Left colon (tissue), 2 donors: ENCODE results near the gene MUCL1. TPM values are rescaled to one million over a fixed set of nuclear protein-coding genes. Genes with fewer than 3 reads are reported as not detected.

Experiments used
- ATAC-seq: fragments of 200-7000 bp; cut with Tn5 transposase; one replicate; pipeline ENCODE4 v1.9.1; 2020; ENCODE audit warnings: mild to moderate bottlenecking, moderate library complexity
- DNase-seq, 2 donors: peaks; one replicate each; pipeline ENCODE4 v3.0.0-alpha.2; 2020
- intact Hi-C, 2 donors: fragments of 100-400 bp; cut with DNase I in 1 of 2; cut with micrococcal nuclease in 1 of 2; formaldehyde crosslinking; loops; one replicate each; pipeline versions ENCODE4 v1.11.2 to v1.14.0; 2022; cut with DNase I, micrococcal nuclease
- long read RNA-seq: library from polyadenylated mRNA; unstranded; transcript quantifications from one replicate; pipeline ENCODE4 v2.0.0, GENCODE V29; 2021
- total RNA-seq, 2 donors: library from RNA; stranded (reverse); fragmentation: NEBNext Ultra II Directional; extraction: Animal tissue kit (Norgen Biotek cat#: 25700); gene quantifications; one replicate each; pipeline ENCODE4 v1.2.1, GENCODE V29; 2021
- donor health status: DM: no; HTN: no; CAD: no.
- donor health status: DM: yes; HTN: yes; CAD: no.

MUCL1 gene, protein sequence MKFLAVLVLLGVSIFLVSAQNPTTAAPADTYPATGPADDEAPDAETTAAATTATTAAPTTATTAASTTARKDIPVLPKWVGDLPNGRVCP
- not detected for total RNA-seq
- long read RNA-seq, result 0 reads

DNA sequence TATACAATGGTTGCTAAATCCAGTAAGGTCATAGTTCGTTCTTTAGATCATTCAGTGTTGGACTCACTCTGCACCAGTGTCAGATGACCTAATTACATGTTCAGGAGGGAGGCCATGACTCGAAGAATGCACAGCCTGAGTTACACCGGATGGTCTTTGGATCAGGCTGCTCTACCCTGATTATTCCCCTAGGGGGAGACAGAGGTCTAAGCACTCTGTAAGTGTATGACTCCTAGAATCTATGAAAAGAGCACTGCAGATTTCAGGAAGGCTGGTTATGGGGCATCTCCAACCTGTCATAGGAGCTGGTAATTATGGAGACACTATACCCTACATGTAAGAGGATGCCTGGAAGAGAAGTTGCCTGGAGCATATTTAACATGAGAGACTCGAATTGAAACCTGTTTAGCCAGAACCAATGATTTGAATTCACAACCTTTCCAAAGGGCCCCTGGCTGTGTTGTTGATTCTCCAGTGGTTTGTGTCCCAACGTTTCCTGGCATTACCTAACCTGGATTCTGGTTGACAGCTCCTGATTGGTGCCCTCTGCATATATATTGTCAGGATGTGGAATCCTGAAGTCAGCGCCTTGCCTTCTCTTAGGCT lies at the start of gene MUCL1:
Gene MUCL1, plus strand, starts transcription at position 584 of the 606 bp plus-strand sequence. CDS start 67 bp downstream, outside the sequence.
- intact Hi-C loops, result loop anchor here in 1 of 2 donors (10.0 kb wide), 1 partner anchor 101 kb away; no protein-coding TSS in a partner anchor
- ATAC-seq (peak; percentile 88), DNase-seq (peak in 1 of 2 donors; percentile 49)

DNA sequence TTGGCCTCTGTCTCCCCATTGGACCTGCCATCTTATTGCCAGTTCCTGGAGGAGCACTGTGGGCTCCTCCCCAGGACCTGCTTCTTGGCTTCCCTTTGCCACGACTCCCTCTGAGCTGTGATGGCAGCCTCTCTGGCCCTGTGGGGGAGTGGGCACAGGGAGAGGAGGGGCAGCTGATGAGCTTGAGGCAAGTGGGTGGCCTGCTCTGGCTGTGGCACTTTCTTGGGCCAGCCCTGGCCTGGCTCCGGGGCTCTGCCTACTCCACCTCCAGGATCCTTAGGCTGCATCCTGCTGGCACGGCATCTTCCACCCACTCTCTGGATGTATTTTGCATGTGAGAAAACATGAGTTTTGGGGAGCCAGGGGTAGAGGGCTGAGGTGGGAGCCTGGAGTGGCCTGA lies 32.6 kb upstream of the MUCL1 start:
- DNase-seq (no peak), ATAC-seq (no peak)
- intact Hi-C loops, result no loop called here

DNA sequence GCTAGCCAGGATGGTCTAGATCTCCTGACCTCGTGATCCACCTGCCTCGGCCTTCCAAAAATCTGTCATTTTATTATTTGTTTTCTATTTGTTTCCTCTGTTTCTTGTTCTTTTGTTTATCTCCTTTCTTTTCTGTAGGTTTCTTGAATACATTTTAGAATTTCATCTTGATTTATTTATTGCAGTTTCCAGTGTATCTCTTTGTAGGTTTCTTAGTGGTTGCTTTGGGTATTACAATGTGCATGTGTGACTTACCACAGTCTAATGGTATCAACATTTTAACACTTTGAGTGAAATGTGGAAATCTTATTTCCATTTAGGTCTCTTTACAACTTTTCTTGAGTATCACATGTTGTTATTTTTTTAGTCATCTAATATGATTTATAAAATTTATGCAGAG lies 29.9 kb upstream of the MUCL1 start:
- intact Hi-C loops, result no loop called here
- DNase-seq (no peak), ATAC-seq (no peak)

DNA sequence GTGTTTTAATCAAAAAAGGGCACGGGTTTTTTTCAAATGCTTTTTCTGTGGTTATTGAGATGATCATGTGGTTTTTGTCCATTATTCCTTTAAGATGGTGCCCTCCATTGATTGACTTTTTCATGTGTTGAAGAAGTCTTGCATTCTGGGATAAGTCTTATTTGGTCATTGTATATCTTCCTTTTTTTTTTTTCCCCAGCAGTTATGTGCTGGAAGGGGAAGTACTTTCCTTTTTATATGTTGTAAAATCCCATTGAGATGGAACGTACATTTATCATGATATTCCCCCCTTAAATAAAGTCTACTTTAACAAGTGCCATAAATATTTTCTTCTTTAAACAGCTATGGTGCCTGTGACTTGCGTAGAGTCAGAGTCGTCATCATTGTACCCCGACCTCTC lies 24.8 kb upstream of the MUCL1 start:
- ATAC-seq (no peak), DNase-seq (no peak)
- intact Hi-C loops, result no loop called here

DNA sequence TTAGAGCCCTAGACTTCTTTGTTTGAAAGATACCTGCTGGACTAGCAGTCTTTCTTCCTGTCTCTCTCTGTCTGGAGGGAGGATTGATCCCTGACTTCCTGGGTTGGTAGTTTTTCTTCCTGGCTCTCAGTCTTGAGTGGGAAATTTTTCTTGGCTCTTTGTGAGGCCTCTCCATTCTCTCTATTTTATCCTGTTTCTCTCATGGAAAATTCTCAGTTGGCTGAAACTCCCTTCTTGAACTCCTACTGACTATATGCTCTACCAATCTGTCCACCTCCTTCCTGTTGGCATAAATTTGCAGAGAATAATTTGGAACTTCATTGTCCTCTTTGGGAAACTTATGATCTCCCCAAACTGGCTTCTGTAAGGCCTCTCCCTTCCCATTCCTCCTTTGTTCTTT lies 24.1 kb upstream of the MUCL1 start:
- no peak for ATAC-seq
- intact Hi-C loops, result no loop called here
- DNase-seq, result no peak

DNA sequence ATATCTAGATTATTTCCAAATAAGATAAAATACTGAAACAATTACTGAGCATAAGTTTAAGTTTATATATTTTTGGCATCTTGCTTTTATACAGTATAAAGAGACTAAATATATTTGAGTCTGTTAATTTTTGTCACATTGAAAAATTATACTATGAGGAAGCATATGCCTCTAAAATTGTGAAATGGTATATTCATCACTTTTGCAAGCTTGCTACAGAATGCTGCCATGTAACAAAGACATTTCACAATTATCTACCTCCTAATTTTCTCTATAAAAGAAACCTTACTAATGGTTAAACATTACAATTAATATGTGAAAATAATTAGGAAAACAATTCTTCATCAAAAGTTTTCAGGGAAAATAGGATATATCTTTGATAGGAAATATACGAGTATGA lies 22.7 kb upstream of the MUCL1 start:
- DNase-seq, result no peak
- ATAC-seq, result no peak
- intact Hi-C loops, result no loop called here

DNA sequence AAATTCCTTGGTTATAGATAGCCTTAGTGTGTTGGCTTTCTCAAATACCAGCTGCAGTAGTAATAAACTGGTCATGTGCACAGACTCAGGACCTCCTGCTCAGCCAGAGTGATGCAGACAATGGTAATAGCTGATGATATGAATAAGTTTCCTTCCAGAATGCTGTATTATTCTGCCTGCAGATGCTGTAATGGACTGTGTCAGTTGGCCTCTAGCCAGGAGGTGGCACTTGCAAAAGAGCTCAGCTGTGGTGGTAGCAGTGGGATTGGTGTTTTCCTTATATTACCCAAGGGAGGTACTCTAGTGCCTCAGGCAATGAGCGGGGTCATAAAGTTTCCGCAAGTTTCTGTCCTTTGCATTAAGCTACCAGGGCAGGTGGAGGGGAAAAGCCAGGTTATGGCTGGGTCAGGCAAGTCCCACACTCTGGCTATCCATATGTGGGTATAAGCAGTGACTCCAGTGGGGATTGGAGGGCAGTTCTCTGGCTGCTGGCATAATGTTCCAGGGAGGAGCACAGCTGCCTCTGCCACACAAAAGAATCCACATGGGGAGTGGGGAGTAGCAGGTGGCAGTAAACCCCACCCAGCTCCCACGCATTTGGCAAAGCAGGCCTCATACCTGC lies 14.0 kb upstream of the MUCL1 start:
- intact Hi-C loops, result no loop called here
- ATAC-seq, result no peak
- no peak for DNase-seq

DNA sequence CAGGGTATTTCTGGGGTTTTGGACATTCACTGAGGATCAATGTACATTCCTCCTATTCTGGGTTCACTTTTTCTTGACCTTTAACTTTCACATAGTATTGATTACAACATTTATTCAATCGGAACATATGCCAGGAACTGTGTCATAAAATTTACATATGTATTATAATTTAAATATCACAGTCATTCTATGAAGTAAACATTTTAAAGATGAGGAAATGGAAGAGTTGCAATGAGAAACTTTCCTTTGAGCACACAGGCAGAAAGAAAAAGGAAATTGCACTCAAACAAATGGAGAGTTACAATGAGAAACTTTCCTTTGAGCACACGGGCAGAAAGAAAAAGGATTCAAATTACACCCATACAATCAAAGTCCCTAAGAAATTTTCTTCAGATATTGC lies 3.1 kb downstream of the MUCL1 start:
- ATAC-seq, result no peak
- DNase-seq, result no peak
- intact Hi-C loops, result loop anchor here in 1 of 2 donors (10.0 kb wide), 1 partner anchor 97 kb away; no protein-coding TSS in a partner anchor

DNA sequence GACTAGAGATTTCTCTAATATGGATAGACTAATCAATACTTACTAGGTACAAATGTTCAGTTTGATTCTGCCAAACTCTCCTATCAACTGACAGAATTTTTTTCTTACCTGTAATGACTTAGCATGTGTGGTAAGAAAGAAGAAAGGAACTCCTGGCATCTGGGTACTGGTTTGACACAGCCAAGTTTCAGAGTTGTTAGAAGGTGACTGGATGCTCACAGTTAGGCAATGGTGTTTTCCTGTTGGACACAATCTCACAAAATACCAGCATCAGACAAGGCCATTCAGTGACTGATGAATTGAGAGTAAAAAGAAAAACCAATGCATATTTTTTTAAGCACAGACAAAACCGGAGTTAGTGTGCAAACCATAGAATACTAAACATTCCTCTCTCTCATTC lies 4.2 kb downstream of the MUCL1 start:
- intact Hi-C loops, result loop anchor here in 1 of 2 donors (10.0 kb wide), 1 partner anchor 96 kb away; no protein-coding TSS in a partner anchor
- ATAC-seq (no peak), DNase-seq (no peak)

DNA sequence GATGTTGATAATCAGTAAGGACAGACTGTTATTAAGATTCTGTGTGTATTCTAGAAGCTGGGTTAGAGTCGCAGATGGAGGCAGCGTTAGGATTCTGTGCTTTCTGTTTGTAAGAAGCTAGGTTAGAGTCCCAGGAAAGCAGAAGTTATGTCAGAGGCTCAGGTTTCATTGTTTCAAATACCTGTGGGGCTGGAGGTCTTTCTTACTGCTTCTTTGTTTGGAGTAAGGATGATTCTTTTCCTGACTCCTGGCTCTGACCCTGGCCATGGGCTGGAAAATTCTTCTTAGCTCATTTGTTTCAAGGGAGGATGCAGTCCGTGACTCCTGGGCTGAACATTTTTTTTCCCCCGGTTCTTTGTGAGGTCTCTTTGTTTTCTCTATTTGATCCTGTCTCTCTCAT lies 5.2 kb downstream of the MUCL1 start:
- no peak for DNase-seq
- no peak for ATAC-seq
- intact Hi-C loops, result loop anchor here in 1 of 2 donors (10.0 kb wide), 1 partner anchor 95 kb away; no protein-coding TSS in a partner anchor

DNA sequence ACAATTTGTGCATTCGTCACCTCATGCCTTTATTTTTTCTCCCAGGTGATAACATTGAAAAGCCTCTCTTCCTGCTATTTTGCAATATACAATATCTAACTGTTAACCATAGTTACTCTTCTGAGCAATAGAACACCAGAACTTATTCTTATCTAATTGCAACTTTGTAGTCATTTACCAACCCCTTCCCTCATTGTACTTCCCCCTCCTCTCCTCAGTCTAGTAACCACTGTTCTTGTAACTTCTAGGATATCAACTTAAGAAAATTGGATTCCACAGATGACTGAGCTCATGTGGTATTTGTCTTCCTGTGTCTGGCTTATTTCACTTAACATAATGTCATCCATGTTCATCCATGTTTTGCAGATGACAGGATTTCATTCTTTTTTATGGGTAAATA lies 7.6 kb downstream of the MUCL1 start:
- intact Hi-C loops, result no loop called here
- ATAC-seq, result no peak

DNA sequence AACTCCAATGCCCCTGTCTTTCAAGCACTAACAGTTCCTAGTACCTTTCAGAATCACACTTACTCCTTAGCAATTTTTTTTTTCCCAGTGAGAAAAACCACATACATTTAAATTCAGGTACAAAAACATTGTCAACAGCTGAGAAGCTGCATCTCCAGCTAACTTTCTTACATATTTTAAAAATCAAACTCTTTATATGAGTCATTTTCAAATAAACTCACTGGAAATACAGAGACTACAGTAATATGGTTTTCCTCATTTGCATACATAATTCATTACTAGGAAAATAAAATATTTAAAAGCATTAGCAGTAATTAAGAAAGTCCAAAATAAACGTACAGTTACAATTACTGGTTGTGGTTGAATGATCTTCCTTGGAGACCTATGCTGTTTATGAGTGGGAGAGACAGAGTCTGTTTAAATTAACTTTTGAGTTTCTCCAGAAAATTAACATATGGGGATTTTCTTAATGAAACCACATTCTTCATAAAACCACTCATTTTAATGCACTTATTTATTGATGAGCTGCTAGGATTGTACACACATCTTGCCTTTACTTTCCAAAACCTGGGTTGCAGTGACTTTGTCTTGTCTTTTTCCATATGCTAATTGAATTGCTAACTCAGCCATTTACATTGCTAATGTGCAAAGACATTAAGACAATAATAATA lies 9.8 kb downstream of the MUCL1 start:
- intact Hi-C loops, result no loop called here
- DNase-seq (no peak), ATAC-seq (no peak)

More for the DNA sequence above, 7.6 kb downstream of the MUCL1 start:
- no peak for DNase-seq

DNA sequence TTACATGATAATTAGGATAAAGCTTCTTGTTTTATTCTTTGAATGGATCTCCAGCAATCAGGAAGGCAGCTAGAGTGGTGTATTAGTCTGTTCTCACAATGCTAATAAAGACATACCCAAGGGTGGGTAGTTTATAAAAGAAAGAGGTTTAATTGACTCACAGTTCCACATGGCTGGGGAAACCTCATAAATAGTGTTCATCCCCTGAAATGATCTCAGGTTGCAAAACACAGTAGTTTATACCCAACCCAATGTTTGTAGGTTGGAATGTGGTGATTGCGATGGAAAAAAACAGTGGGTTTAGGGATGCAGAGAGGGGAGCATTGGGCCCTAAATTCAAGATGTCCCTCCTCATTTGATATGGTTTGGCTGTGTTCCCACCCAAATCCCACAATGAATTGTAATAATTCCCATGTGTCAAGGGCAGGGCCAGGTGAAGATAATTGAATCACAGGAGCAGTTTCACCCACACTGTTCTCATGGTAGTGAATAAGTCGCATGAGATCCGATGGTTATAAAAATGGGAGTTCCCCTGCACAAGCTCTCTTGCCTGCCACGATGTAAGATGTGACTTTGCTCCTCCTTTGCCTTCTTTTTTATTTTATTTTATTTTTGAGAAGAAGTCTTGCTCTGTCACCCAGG lies 11.5 kb downstream of the MUCL1 start:
- ATAC-seq (no peak), DNase-seq (no peak)
- intact Hi-C loops, result no loop called here

DNA sequence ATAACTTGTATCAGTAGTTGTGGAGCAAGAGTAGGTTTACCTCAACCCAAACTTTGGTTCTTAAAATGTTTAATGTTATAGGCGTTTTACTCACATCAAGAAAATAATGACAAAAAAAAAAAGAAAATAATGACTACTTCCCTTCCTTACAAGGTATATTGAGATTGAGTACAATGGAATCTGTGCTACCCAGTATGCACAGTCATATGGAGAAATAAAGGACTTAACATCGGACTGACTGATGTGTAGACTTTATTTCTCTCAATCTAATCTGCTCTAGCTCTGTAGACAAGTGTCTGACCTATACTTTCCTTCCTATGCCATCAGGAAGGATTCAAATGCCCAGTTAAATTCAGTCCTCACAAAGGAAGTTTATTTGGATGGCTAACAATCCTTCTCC lies 14.4 kb downstream of the MUCL1 start:
- no peak for ATAC-seq
- intact Hi-C loops, result no loop called here
- DNase-seq, result no peak

DNA sequence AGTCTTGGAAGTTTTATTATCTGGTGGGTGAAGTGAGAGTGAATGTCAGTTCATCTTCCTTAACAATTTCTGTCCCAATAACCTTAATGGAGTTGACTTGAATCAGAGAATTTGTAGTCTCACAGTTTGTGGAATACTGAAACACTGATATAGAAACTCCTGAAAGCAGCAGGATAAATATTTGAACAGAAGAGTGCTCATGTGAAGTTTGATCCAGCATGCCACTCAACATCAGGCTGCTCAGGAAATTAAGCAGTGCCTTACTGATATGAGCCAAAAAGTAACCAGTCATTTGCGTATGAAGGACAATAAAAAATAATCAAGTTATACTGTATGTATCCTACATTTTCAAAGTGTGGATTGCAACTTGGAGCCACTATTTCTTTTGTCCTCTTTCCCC lies 15.7 kb downstream of the MUCL1 start:
- ATAC-seq, result no peak
- intact Hi-C loops, result no loop called here
- DNase-seq, result no peak

DNA sequence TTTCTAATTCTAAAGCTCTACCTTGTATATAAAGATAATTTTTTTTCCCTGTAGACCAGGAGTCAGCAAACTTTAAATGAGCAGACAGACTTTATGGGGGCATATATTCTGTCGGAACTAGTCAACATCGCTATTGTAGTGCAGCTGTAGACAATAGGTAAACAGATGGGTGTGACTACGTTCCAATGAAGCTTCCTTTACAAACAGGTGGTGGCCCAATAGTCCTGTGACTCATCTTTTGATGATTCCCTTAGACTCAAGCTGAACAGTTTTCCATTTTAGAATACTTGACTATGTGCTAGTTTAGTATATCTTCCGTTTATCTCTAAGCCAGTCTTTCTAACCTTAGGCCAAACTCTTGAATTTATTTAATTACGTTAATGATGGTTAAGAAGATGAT lies 16.3 kb downstream of the MUCL1 start:
- intact Hi-C loops, result no loop called here
- peak; percentile 88 for ATAC-seq

DNA sequence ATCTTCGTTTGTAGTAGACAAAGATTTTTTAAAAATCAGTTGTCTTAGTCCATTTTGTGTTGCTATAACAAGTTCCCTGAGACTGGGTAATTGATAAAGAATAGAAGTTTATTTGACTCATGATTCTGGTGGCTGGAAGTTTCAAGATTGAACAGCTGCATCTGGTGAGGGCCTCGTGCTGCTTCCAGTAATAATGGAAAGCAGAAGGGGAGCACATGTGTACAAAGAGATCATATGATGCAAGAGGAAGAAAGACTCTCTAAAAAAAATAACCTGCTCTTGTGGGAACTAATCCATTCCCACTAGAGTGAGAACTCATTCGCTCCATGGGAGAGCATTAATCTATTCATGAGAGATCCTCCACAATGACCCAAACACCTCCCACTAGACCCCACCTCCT lies 24.8 kb downstream of the MUCL1 start:
- intact Hi-C loops, result no loop called here
- ATAC-seq (no peak), DNase-seq (no peak)

More for the DNA sequence above, 16.3 kb downstream of the MUCL1 start:
- DNase-seq, result no peak

DNA sequence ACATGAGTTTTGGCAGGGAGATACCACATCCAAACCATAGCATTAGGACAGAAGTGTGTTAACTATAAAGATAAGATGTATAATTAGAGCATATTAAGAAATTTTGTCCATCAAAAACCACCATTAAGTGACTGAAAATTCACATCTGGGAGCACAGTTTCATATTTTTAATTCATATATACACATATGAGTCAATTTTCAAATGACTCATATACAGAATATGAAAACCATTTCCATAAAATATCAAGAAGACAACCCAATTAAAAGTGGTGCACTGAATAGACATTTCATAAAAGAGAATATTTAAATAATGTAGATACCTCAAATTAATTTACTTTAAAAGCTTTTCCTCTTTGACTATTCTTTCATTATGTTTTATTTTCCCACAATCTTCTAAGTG lies 25.3 kb downstream of the MUCL1 start:
- no peak for DNase-seq
- intact Hi-C loops, result no loop called here
- ATAC-seq, result no peak

DNA sequence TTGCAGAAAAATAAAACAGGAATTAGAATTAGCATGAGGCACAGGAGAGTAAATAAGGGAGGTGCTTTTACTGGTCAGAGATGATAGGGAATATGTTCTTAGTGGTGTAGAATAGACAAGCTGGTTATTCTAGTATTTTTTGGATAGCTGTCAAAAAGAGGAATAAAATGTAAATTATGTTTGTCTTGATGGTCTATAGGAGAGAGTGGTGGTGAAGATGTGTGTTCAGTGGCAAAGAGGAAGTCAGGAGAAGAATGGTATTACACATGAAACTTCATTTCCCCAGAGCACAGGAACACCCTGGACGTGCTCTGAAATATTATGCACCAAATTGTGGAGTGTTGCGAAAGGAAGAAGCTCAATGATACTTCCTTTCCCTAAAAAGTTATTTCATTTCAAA lies 27.8 kb downstream of the MUCL1 start:
- ATAC-seq, result peak; percentile 24
- DNase-seq, result no peak

More for the DNA sequence above, 27.8 kb downstream of the MUCL1 start:
- intact Hi-C loops, result no loop called here
